ENCODE data around the gene SCAF11. TPM values are rescaled to one million over a fixed set of nuclear protein-coding genes. Genes with fewer than 3 reads are reported as not detected.

Gene SCAF11
- total RNA-seq, 1 donor = 186 TPM

DNA sequence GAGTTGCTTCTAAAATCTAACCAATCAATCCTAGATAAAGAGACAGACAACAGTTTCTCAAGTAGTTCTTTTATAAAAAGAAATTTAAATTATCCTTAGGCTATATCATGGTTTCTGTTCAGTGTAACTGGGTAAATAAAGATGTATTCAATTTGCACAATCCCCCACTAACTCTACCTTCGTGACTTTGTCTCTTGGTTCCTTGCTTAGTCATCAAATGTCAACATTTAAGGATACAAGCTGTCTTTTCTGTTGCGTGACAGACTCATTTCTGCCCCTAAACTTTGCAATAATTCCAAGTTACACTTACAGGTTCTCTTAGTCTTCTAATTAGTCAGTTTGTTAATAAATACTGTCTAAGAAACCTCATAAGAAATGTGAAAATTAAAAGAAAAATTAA lies 50.6 kb downstream of the SCAF11 start:
- DNase-seq (ENCODE audit: low read depth) = no peak
- TF ChIP-seq CTCF (IDR thresholded peaks at IDR 0.05; ENCODE audit: insufficient read depth, low read depth, low read length) = no peak
- H3K4me3 ChIP-seq (ENCODE audit: low read depth, low read length) = no peak overlapping the region

- H3K4me3 ChIP-seq (ENCODE audit: low read depth, low read length) = no peak overlapping the region
- DNase-seq (ENCODE audit: low read depth) = peak; percentile 13
- no peak for TF ChIP-seq CTCF (IDR thresholded peaks at IDR 0.05; ENCODE audit: insufficient read depth, low read depth, low read length)
Observed at GRCh38 chr12:45938566-45938965, 51.8 kb downstream of the SCAF11 start.

DNA sequence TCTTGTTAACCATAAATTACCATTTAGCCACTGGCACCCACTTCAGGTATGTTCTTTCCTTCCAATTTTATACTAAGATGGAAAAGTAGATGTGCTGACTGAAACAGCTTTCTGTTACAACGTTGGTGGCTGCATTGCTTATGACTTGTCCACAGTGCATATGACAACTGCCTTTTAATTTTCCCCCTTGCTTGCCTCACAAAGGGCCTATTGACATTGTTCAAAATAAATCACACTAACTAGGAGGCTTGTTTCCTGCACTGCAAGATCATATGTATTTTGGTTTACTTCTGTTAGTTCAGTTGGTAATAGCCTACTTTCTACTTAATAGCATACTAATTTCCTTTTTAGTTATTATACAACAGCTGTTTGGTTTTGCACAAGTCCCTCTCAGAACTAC lies 55.4 kb downstream of the SCAF11 start:
- no peak overlapping the region for H3K4me3 ChIP-seq (ENCODE audit: low read depth, low read length)
- no peak for DNase-seq (ENCODE audit: low read depth)
- no peak for TF ChIP-seq CTCF (IDR thresholded peaks at IDR 0.05; ENCODE audit: insufficient read depth, low read depth, low read length)

GRCh38 chr12:45933504-45933903 lies 56.9 kb downstream of the SCAF11 start:
- DNase-seq (ENCODE audit: low read depth) = no peak
- H3K4me3 ChIP-seq (ENCODE audit: low read depth, low read length) = no peak overlapping the region
- no peak for TF ChIP-seq CTCF (IDR thresholded peaks at IDR 0.05; ENCODE audit: insufficient read depth, low read depth, low read length)

DNA sequence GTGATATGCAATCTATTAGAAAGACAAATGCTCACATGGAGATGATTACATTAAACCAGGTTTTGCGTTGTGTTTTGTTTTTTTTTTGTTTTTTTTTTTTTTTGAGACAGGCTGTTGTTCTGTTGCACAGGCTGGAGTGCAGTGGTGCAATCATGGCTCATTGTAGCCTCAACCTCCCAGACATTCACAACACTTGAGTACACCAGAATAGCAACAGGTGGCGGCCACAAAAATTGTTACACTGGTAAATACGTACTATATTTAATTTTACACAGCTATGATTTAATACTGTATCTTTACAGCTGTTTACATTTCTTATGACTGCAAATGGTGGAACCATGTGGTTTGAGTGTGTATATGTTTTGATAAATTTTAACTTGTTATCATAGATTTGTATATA lies 60.0 kb downstream of the SCAF11 start:
- no peak overlapping the region for H3K4me3 ChIP-seq (ENCODE audit: low read depth, low read length)
- no peak for TF ChIP-seq CTCF (IDR thresholded peaks at IDR 0.05; ENCODE audit: insufficient read depth, low read depth, low read length)
- no peak for DNase-seq (ENCODE audit: low read depth)

DNA sequence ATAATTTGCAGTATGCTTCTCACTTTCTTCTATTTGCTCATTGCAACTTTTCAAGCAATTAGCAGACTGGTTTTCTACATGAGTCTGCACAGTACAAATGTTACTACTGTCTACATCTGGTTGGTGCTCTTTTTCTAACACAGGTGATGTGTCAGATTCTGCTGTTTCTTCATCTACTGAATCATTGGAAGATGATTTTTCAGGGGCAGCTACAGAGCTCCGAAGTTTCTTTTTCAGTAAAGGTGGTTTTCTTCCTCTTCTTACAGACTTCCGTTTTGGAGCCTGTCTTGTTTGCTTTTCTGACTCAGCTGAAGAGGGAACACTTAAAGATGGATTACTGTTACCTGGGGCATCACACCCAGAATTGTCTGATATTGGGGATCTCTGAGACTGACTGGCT lies 62.1 kb downstream of the SCAF11 start:
- TF ChIP-seq CTCF (IDR thresholded peaks at IDR 0.05; ENCODE audit: insufficient read depth, low read depth, low read length) = no peak
- H3K4me3 ChIP-seq (ENCODE audit: low read depth, low read length) = no peak overlapping the region
- DNase-seq (ENCODE audit: low read depth) = no peak

- no peak overlapping the region for H3K4me3 ChIP-seq (ENCODE audit: low read depth, low read length)
- no peak for DNase-seq (ENCODE audit: low read depth)
- no peak for TF ChIP-seq CTCF (IDR thresholded peaks at IDR 0.05; ENCODE audit: insufficient read depth, low read depth, low read length)
Observed at GRCh38 chr12:45918818-45919217, 71.6 kb downstream of the SCAF11 start.

All from fibroblast of villous mesenchyme (primary cell).